GM12878 (cell line): Measurements from ENCODE around the gene CR1.
A peak's percentile ranks its signal among the peaks of the same experiment; 100 is the strongest.

Experiments used
- CBX5 ChIP-seq: sonication (generic); IDR thresholded peaks from 2 replicates; pipeline ENCODE4 v1.6.1; 2016; ENCODE audit warnings: low read depth, moderate library complexity, mild to moderate bottlenecking, inconsistent platforms
- EP300 ChIP-seq, 2 experiments: fragments of 150-350 bp in 1 of 2; IDR thresholded peaks; 2 replicates each; pipeline ENCODE4 v1.6.1; 2011 to 2012; ENCODE audit warnings: low read depth in 2 of 2, low read length in 2 of 2, borderline replicate concordance in 1 of 2, improper control_type of control experiment in 1 of 2, inconsistent platforms in 1 of 2; ENCODE audit not compliant: control insufficient read depth in 1 of 2
- EZH2 ChIP-seq: IDR thresholded peaks from 2 replicates; pipeline ENCODE4 v1.6.1; 2012; ENCODE audit warnings: low read depth, mild to moderate bottlenecking, control low read depth, inconsistent platforms, low read length, borderline replicate concordance; ENCODE audit not compliant: control insufficient read depth
- NR2C2 ChIP-seq: IDR thresholded peaks from 2 replicates; pipeline ENCODE4 v1.6.1; 2011; ENCODE audit warnings: borderline replicate concordance, low read depth; ENCODE audit not compliant: control insufficient read depth, insufficient read length
- POLR2A ChIP-seq: IDR thresholded peaks from 2 replicates; pipeline ENCODE4 v1.6.1; 2011; ENCODE audit warnings: low read depth, mild to moderate bottlenecking, low read length
- TAF1 ChIP-seq: IDR thresholded peaks from 2 replicates; pipeline ENCODE4 v1.6.1; 2011; ENCODE audit warnings: mild to moderate bottlenecking, low read depth, low read length, borderline replicate concordance
- TCF12 ChIP-seq: IDR thresholded peaks from 2 replicates; pipeline ENCODE4 v1.6.1; 2011; ENCODE audit warnings: low read depth, mild to moderate bottlenecking, low read length
- ZNF274 ChIP-seq: IDR thresholded peaks from one replicate; pipeline ENCODE4 v1.8.0; 2011; ENCODE audit not compliant: insufficient read length, insufficient read depth
- TF ChIP-seq, protein P1 (sequence below), 3 experiments: IDR thresholded peaks in 2 of 3; conservative IDR thresholded peaks in 1 of 3; 2 replicates each; pipeline ENCODE4 v1.5.1; 2011; ENCODE audit warnings: low read depth in 3 of 3, low read length in 3 of 3, mild to moderate bottlenecking in 3 of 3, control low read depth in 2 of 3, moderate library complexity in 2 of 3, inconsistent platforms in 1 of 3, mixed read lengths in 1 of 3; ENCODE audit not compliant: control insufficient read depth in 2 of 3, insufficient read depth in 1 of 3; ENCODE audit errors: extremely low read depth in 1 of 3
- TF ChIP-seq, protein P2 (sequence below): IDR thresholded peaks from 2 replicates; pipeline ENCODE4 v1.6.1; 2012; ENCODE audit warnings: low read depth, low read length, improper control_type of control experiment
- TF ChIP-seq, protein P3 (sequence below): IDR thresholded peaks from 2 replicates; pipeline ENCODE4 v1.6.1; 2012; ENCODE audit warnings: low read depth, low read length, improper control_type of control experiment

DNA sequence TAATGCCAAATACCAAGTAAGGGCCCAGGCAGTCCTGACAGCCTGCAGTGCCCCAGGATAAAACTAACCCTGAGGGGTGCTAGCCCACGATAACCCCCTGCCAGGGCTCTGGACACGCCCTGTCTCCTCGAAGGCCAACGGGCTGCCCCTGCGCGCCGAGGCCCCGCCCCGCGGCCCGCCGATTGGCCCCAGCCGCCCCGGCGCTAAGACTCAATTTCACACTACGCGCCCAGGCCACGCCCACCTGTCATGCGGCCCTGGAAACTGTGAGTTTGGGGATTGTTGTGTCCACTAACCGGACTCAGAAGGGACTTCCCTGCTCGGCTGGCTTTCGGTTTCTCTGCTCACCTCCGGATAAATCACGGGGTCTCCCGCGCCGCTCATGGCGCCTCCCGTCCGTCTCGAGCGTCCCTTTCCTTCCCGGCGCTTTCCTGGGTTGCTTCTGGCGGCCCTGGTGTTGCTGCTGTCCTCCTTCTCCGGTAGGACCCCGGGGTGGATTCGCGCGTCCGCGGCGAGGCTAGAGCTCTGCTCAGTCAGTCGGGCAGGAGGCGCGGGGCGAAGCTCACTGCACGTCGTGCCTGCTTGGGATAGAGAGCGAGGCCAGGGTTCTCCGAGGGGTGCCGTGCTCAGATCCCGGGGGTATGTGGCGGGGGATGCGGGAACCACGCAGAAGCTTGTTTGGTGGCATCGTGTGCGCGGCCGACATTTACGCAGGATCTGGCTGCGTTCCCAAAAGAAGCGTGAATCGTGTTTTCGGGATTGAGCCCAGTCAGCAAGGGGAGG is 149.1 kb downstream of the CR1 start, which contains the start of gene CR1L:
- TF ChIP-seq ZNF274 (no peak), TAF1 (no peak), EP300 (IDR thresholded peaks at IDR 0.05; ENCODE audit: borderline replicate concordance in 1 of 2, control insufficient read depth in 1 of 2, low read depth in 2 of 2, low read length in 2 of 2) (no peak), NR2C2 (no peak), CBX5 (no peak), EZH2 (no peak), TCF12 (no peak), POLR2A (no peak)
- TF ChIP-seq, protein P1, sequence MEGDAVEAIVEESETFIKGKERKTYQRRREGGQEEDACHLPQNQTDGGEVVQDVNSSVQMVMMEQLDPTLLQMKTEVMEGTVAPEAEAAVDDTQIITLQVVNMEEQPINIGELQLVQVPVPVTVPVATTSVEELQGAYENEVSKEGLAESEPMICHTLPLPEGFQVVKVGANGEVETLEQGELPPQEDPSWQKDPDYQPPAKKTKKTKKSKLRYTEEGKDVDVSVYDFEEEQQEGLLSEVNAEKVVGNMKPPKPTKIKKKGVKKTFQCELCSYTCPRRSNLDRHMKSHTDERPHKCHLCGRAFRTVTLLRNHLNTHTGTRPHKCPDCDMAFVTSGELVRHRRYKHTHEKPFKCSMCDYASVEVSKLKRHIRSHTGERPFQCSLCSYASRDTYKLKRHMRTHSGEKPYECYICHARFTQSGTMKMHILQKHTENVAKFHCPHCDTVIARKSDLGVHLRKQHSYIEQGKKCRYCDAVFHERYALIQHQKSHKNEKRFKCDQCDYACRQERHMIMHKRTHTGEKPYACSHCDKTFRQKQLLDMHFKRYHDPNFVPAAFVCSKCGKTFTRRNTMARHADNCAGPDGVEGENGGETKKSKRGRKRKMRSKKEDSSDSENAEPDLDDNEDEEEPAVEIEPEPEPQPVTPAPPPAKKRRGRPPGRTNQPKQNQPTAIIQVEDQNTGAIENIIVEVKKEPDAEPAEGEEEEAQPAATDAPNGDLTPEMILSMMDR (IDR thresholded peaks at IDR 0.05 in 2 of 3, conservative IDR thresholded peaks at IDR 0.05 in 1 of 3; ENCODE audit: control insufficient read depth in 2 of 3, extremely low read depth in 1 of 3, insufficient read depth in 1 of 3, low read depth in 3 of 3, low read length in 3 of 3) = no peak
- TF ChIP-seq, protein P2, sequence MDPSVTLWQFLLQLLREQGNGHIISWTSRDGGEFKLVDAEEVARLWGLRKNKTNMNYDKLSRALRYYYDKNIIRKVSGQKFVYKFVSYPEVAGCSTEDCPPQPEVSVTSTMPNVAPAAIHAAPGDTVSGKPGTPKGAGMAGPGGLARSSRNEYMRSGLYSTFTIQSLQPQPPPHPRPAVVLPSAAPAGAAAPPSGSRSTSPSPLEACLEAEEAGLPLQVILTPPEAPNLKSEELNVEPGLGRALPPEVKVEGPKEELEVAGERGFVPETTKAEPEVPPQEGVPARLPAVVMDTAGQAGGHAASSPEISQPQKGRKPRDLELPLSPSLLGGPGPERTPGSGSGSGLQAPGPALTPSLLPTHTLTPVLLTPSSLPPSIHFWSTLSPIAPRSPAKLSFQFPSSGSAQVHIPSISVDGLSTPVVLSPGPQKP = no peak
- TF ChIP-seq, protein P3, sequence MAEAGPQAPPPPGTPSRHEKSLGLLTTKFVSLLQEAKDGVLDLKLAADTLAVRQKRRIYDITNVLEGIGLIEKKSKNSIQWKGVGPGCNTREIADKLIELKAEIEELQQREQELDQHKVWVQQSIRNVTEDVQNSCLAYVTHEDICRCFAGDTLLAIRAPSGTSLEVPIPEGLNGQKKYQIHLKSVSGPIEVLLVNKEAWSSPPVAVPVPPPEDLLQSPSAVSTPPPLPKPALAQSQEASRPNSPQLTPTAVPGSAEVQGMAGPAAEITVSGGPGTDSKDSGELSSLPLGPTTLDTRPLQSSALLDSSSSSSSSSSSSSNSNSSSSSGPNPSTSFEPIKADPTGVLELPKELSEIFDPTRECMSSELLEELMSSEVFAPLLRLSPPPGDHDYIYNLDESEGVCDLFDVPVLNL = peak; percentile 89
